ENCODE results near the gene EYS.
"Not testable (repeated sequence)": the region's sequence is repeated elsewhere in the genome, so short reads cannot be mapped to it uniquely, and the experiment has no call there.

DNA sequence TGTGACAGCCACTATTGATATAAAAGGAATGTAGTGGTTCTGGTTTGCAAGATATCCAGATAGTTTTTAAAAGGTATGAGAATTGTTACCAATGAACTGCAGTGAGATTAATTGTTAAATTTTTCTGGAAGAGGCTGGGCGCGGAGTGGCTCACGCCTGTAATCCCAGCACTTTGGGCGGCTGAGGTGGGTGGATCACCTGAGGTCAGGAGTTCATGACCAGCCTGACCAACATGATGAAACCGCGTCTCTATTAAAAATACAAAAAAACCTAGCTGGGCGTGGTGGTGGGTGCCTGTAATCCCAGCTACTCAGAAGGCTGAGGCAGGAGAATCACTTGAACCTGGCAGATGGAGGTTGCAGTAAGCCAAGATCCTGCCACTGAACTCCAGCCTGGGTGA lies 1906.6 kb downstream of the EYS start:
- TF ChIP-seq, protein P1, sequence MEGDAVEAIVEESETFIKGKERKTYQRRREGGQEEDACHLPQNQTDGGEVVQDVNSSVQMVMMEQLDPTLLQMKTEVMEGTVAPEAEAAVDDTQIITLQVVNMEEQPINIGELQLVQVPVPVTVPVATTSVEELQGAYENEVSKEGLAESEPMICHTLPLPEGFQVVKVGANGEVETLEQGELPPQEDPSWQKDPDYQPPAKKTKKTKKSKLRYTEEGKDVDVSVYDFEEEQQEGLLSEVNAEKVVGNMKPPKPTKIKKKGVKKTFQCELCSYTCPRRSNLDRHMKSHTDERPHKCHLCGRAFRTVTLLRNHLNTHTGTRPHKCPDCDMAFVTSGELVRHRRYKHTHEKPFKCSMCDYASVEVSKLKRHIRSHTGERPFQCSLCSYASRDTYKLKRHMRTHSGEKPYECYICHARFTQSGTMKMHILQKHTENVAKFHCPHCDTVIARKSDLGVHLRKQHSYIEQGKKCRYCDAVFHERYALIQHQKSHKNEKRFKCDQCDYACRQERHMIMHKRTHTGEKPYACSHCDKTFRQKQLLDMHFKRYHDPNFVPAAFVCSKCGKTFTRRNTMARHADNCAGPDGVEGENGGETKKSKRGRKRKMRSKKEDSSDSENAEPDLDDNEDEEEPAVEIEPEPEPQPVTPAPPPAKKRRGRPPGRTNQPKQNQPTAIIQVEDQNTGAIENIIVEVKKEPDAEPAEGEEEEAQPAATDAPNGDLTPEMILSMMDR (IDR thresholded peaks at IDR 0.05) = not testable (repeated sequence)
- not testable (repeated sequence) for TF ChIP-seq POLR2A, EP300, POLR2AphosphoS5 (IDR thresholded peaks at IDR 0.05)
